Measurements from ENCODE around the gene TERT.

Gene TERT

GRCh38 chr5:1244255-1244654 lies 50.6 kb downstream of the TERT start:
- Histone ChIP-seq H2AFZ (ENCODE audit: low read length) (no peak overlapping the region), H3F3A (ENCODE audit: low read depth) (no peaks in the 10 kb centered on the region), H3K9me2 (replicated peaks; ENCODE audit: low read depth, low read length) (no peaks in the 10 kb centered on the region), H3K36me3 (ENCODE audit: insufficient read depth, low read length) (no peaks in the 10 kb centered on the region), H4K20me1 (ENCODE audit: insufficient read depth, low read length, poor library complexity, severe bottlenecking) (no peaks in the 10 kb centered on the region), H3K27me3 (ENCODE audit: insufficient read depth, low read length, poor library complexity, severe bottlenecking) (no peaks in the 10 kb centered on the region), H3K4me3 (ENCODE audit: low read length, poor library complexity, severe bottlenecking) (no peak overlapping the region), H3K4me1 (ENCODE audit: insufficient read depth, low read length, poor library complexity, severe bottlenecking) (no peaks in the 10 kb centered on the region), H3K9me3 (ENCODE audit: insufficient read depth, low read depth, low read length) (no peaks in the 10 kb centered on the region), H3K9ac (ENCODE audit: low read depth, low read length, poor library complexity, severe bottlenecking) (no peak overlapping the region), H3K79me2 (ENCODE audit: insufficient read depth, low read length) (no peaks in the 10 kb centered on the region), H3K4me2 (ENCODE audit: low read depth, low read length, poor library complexity, severe bottlenecking) (no peak overlapping the region)
- TF ChIP-seq EZH2phosphoT487 (IDR thresholded peaks at IDR 0.05; ENCODE audit: borderline replicate concordance) (no peak), CTCF (conservative IDR thresholded peaks at IDR 0.05; ENCODE audit: low read length) (no peak)

GRCh38 chr5:1243487-1244130 lies 51.3 kb downstream of the TERT start:
- Histone ChIP-seq H3K4me1 (ENCODE audit: insufficient read depth, low read length, poor library complexity, severe bottlenecking) (no peaks in the 10 kb centered on the region), H3K4me2 (ENCODE audit: low read depth, low read length, poor library complexity, severe bottlenecking) (no peak overlapping the region), H3K79me2 (ENCODE audit: insufficient read depth, low read length) (no peaks in the 10 kb centered on the region), H4K20me1 (ENCODE audit: insufficient read depth, low read length, poor library complexity, severe bottlenecking) (no peaks in the 10 kb centered on the region), H3F3A (ENCODE audit: low read depth) (no peaks in the 10 kb centered on the region), H3K27me3 (ENCODE audit: insufficient read depth, low read length, poor library complexity, severe bottlenecking) (no peaks in the 10 kb centered on the region), H3K36me3 (ENCODE audit: insufficient read depth, low read length) (no peaks in the 10 kb centered on the region), H3K4me3 (ENCODE audit: low read length, poor library complexity, severe bottlenecking) (no peak overlapping the region), H3K9me2 (replicated peaks; ENCODE audit: low read depth, low read length) (no peaks in the 10 kb centered on the region), H3K9me3 (ENCODE audit: insufficient read depth, low read depth, low read length) (no peaks in the 10 kb centered on the region), H3K9ac (ENCODE audit: low read depth, low read length, poor library complexity, severe bottlenecking) (no peak overlapping the region), H2AFZ (ENCODE audit: low read length) (no peak overlapping the region)
- TF ChIP-seq CTCF (conservative IDR thresholded peaks at IDR 0.05; ENCODE audit: low read length): no peak
- no peak for TF ChIP-seq EZH2phosphoT487 (IDR thresholded peaks at IDR 0.05; ENCODE audit: borderline replicate concordance)

GRCh38 chr5:1242733-1243486 lies 52.0 kb downstream of the TERT start:
- H4K20me1 ChIP-seq (ENCODE audit: insufficient read depth, low read length, poor library complexity, severe bottlenecking): no peaks in the 10 kb centered on the region
- no peaks in the 10 kb centered on the region for H3K79me2 ChIP-seq (ENCODE audit: insufficient read depth, low read length)
- no peaks in the 10 kb centered on the region for H3K9me2 ChIP-seq (replicated peaks; ENCODE audit: low read depth, low read length)
- no peaks in the 10 kb centered on the region for H3K4me1 ChIP-seq (ENCODE audit: insufficient read depth, low read length, poor library complexity, severe bottlenecking)
- H2AFZ ChIP-seq (ENCODE audit: low read length): no peak overlapping the region
- H3K4me2 ChIP-seq (ENCODE audit: low read depth, low read length, poor library complexity, severe bottlenecking): no peak overlapping the region
- H3K4me3 ChIP-seq (ENCODE audit: low read length, poor library complexity, severe bottlenecking): no peak overlapping the region
- no peaks in the 10 kb centered on the region for H3K27me3 ChIP-seq (ENCODE audit: insufficient read depth, low read length, poor library complexity, severe bottlenecking)
- no peaks in the 10 kb centered on the region for H3K9me3 ChIP-seq (ENCODE audit: insufficient read depth, low read depth, low read length)
- H3K9ac ChIP-seq (ENCODE audit: low read depth, low read length, poor library complexity, severe bottlenecking): no peak overlapping the region
- TF ChIP-seq CTCF (conservative IDR thresholded peaks at IDR 0.05; ENCODE audit: low read length) (no peak), EZH2phosphoT487 (IDR thresholded peaks at IDR 0.05; ENCODE audit: borderline replicate concordance) (no peak)
- H3F3A ChIP-seq (ENCODE audit: low read depth): no peaks in the 10 kb centered on the region
- no peaks in the 10 kb centered on the region for H3K36me3 ChIP-seq (ENCODE audit: insufficient read depth, low read length)
